IMR-90 (cell line): ENCODE measurements around the gene SEC24A. TPM values are rescaled to one million over a fixed set of nuclear protein-coding genes. Genes with fewer than 3 reads are reported as not detected.

Source experiments
- ATAC-seq: fragments of 200-7000 bp; cut with Tn5 transposase; 2 replicates; pipeline ENCODE4 v1.9.1; 2020; ENCODE audit warnings: low read depth, mild to moderate bottlenecking, moderate library complexity
- BruUV-seq: library from RNA; stranded (reverse); fragments of 400-500 nt; replicated peaks from 2 replicates; lab custom pipeline; 2021; lab: Mats Ljungman, UMichigan
- CTCF ChIA-PET: fragments of 300-600 bp; formaldehyde crosslinking; extraction: SDS; loops from one replicate; lab custom pipeline; 2021; ENCODE audit warnings: antibody characterized with exemption; lab: Yijun Ruan, JAX
- POLR2A ChIA-PET: fragments of 300-600 bp; sonication (Branson Sonifier 250); formaldehyde crosslinking; loops from one replicate; lab custom pipeline; 2022; ENCODE audit warnings: antibody characterized with exemption; ENCODE audit not compliant: unreplicated experiment; lab: Charles Lee
- DNase-seq: peaks from one replicate; pipeline ENCODE4 v3.0.0; 2013
- H2AFZ ChIP-seq: replicated peaks from 2 replicates; pipeline ENCODE3; 2013; ENCODE audit warnings: low read length, mild to moderate bottlenecking; ENCODE audit not compliant: poor library complexity
- H2AK5ac ChIP-seq: 2 replicates; pipeline ENCODE4 v1.6.1; 2013; ENCODE audit warnings: low read depth, low read length, inconsistent platforms
- H2AK9ac ChIP-seq: replicated peaks from 2 replicates; pipeline ENCODE3; 2013; ENCODE audit warnings: mild to moderate bottlenecking, low read depth, low read length, moderate library complexity; ENCODE audit not compliant: poor library complexity
- H2BK120ac ChIP-seq: 2 replicates; pipeline ENCODE4 v1.6.1; 2013; ENCODE audit warnings: low read depth, low read length, inconsistent platforms
- H2BK15ac ChIP-seq: 3 replicates; pipeline ENCODE4 v1.6.1; 2013; ENCODE audit warnings: low read depth, low read length, inconsistent platforms
- H2BK20ac ChIP-seq: 2 replicates; pipeline ENCODE4 v1.6.1; 2013; ENCODE audit warnings: low read depth, mild to moderate bottlenecking, inconsistent platforms, low read length, moderate library complexity
- H2BK5ac ChIP-seq: 2 replicates; pipeline ENCODE4 v1.6.1; 2013; ENCODE audit warnings: mild to moderate bottlenecking, low read depth, low read length, inconsistent platforms; ENCODE audit not compliant: poor library complexity, severe bottlenecking
- H3K14ac ChIP-seq: replicated peaks from 2 replicates; pipeline ENCODE4 v1.6.1; 2013; ENCODE audit warnings: low read depth, low read length, inconsistent platforms
- H3K18ac ChIP-seq: 2 replicates; pipeline ENCODE4 v1.6.1; 2013; ENCODE audit warnings: low read depth, low read length, control low read depth
- H3K23ac ChIP-seq: 2 replicates; pipeline ENCODE4 v1.6.1; 2013; ENCODE audit warnings: low read depth, low read length, inconsistent platforms
- H3K27ac ChIP-seq: 2 replicates; pipeline ENCODE4 v1.5.1; 2013; ENCODE audit warnings: mild to moderate bottlenecking, control low read depth, low read length; ENCODE audit not compliant: insufficient read depth
- H3K27me3 ChIP-seq: 2 replicates; pipeline ENCODE4 v1.6.1; 2013; ENCODE audit warnings: low read length; ENCODE audit not compliant: control insufficient read depth, insufficient read depth
- H3K36me3 ChIP-seq: 2 replicates; pipeline ENCODE4 v1.6.1; 2013; ENCODE audit warnings: low read length, mixed read lengths; ENCODE audit not compliant: control insufficient read depth, insufficient read depth
- H3K4ac ChIP-seq: 2 replicates; pipeline ENCODE4 v1.6.1; 2013; ENCODE audit warnings: low read depth, low read length, inconsistent platforms
- H3K4me1 ChIP-seq: 2 replicates; pipeline ENCODE4 v1.6.1; 2013; ENCODE audit warnings: low read length, mixed read lengths; ENCODE audit not compliant: control insufficient read depth, insufficient read depth
- H3K4me2 ChIP-seq: 2 replicates; pipeline ENCODE4 v1.6.1; 2013; ENCODE audit warnings: low read depth, mild to moderate bottlenecking, control low read depth, low read length, moderate library complexity
- H3K4me3 ChIP-seq: 2 replicates; pipeline ENCODE4 v1.5.1; 2013; ENCODE audit warnings: low read depth, mild to moderate bottlenecking, control low read depth, low read length, moderate library complexity; ENCODE audit not compliant: insufficient read depth
- H3K56ac ChIP-seq: 2 replicates; pipeline ENCODE4 v1.6.1; 2013; ENCODE audit warnings: low read length, inconsistent platforms; ENCODE audit not compliant: insufficient read depth; ENCODE audit errors: extremely low read depth
- H3K79me1 ChIP-seq, 2 experiments: 2 replicates each; pipeline ENCODE4 v1.6.1; 2013; ENCODE audit warnings: low read length in 2 of 2, inconsistent platforms in 1 of 2, low read depth in 1 of 2
- H3K9ac ChIP-seq: 2 replicates; pipeline ENCODE4 v1.6.1; 2013; ENCODE audit warnings: low read depth, low read length, control low read depth
- H3K9me1 ChIP-seq: 2 replicates; pipeline ENCODE4 v1.6.1; 2013; ENCODE audit warnings: low read length, inconsistent platforms; ENCODE audit not compliant: insufficient read depth
- H3K9me3 ChIP-seq: 2 replicates; pipeline ENCODE4 v1.6.1; 2013; ENCODE audit warnings: low read length; ENCODE audit not compliant: control insufficient read depth, insufficient read depth
- H4K20me1 ChIP-seq: 2 replicates; pipeline ENCODE4 v1.6.1; 2013; ENCODE audit warnings: low read length, inconsistent platforms; ENCODE audit not compliant: insufficient read depth
- H4K5ac ChIP-seq: 2 replicates; pipeline ENCODE4 v1.6.1; 2013; ENCODE audit warnings: mild to moderate bottlenecking, low read depth, low read length, control low read depth
- H4K8ac ChIP-seq, 2 experiments: 2 replicates each; pipeline ENCODE4 v1.6.1; 2013; ENCODE audit warnings: low read depth in 2 of 2, low read length in 2 of 2, control low read depth in 1 of 2, inconsistent platforms in 1 of 2
- H4K91ac ChIP-seq: 2 replicates; pipeline ENCODE4 v1.6.1; 2013; ENCODE audit warnings: low read depth, low read length, inconsistent platforms; ENCODE audit not compliant: insufficient read depth
- BHLHE40 ChIP-seq: fragments of 150-350 bp; IDR thresholded peaks from 2 replicates; pipeline ENCODE4 v1.6.1; 2016; ENCODE audit warnings: mild to moderate bottlenecking, low read depth, low read length
- CEBPB ChIP-seq: IDR thresholded peaks from 2 replicates; pipeline ENCODE4 v1.6.1; 2012; ENCODE audit warnings: low read depth, low read length, improper control_type of control experiment
- CHD1 ChIP-seq: IDR thresholded peaks from 2 replicates; pipeline ENCODE4 v1.6.1; 2012; ENCODE audit warnings: low read depth, low read length, improper control_type of control experiment
- CTCF ChIP-seq: conservative IDR thresholded peaks from 2 replicates; pipeline ENCODE4 v1.5.1; 2012; ENCODE audit warnings: mild to moderate bottlenecking, low read depth, low read length, improper control_type of control experiment
- ELK1 ChIP-seq: fragments of 150-350 bp; IDR thresholded peaks from 2 replicates; pipeline ENCODE4 v1.6.1; 2016; ENCODE audit warnings: low read depth, mild to moderate bottlenecking, low read length, moderate library complexity, borderline replicate concordance
- FOS ChIP-seq: fragments of 150-350 bp; IDR thresholded peaks from 2 replicates; pipeline ENCODE4 v1.6.1; 2016; ENCODE audit warnings: low read depth, low read length
- MAFK ChIP-seq: IDR thresholded peaks from 2 replicates; pipeline ENCODE4 v1.6.1; 2012; ENCODE audit warnings: low read depth, low read length, improper control_type of control experiment
- MAZ ChIP-seq: IDR thresholded peaks from 2 replicates; pipeline ENCODE4 v1.6.1; 2012; ENCODE audit warnings: low read depth, mild to moderate bottlenecking, low read length, improper control_type of control experiment, moderate library complexity, borderline replicate concordance
- MXI1 ChIP-seq: IDR thresholded peaks from 2 replicates; pipeline ENCODE4 v1.6.1; 2012; ENCODE audit warnings: low read depth, mild to moderate bottlenecking, low read length, moderate library complexity, borderline replicate concordance
- NFE2L2 ChIP-seq: fragments of 150-350 bp; IDR thresholded peaks from 2 replicates; pipeline ENCODE4 v1.6.1; 2016; ENCODE audit warnings: low read depth, mild to moderate bottlenecking, low read length
- POLR2A ChIP-seq: IDR thresholded peaks from 2 replicates; pipeline ENCODE4 v1.6.1; 2012; ENCODE audit warnings: mild to moderate bottlenecking, low read depth, low read length
- RAD21 ChIP-seq: IDR thresholded peaks from 2 replicates; pipeline ENCODE4 v1.6.1; 2012; ENCODE audit warnings: low read length, improper control_type of control experiment
- RCOR1 ChIP-seq: IDR thresholded peaks from 2 replicates; pipeline ENCODE4 v1.6.1; 2012; ENCODE audit warnings: mild to moderate bottlenecking, low read length, improper control_type of control experiment; ENCODE audit not compliant: insufficient replicate concordance
- RFX5 ChIP-seq: IDR thresholded peaks from 2 replicates; pipeline ENCODE4 v1.8.0; 2012; ENCODE audit warnings: low read depth, mild to moderate bottlenecking, low read length, moderate library complexity
- SMC3 ChIP-seq: fragments of 150-350 bp; IDR thresholded peaks from 2 replicates; pipeline ENCODE4 v1.6.1; 2016; ENCODE audit warnings: low read depth, mild to moderate bottlenecking, antibody characterized with exemption, low read length, moderate library complexity
- USF2 ChIP-seq: fragments of 150-350 bp; IDR thresholded peaks from 2 replicates; pipeline ENCODE4 v1.6.1; 2017; ENCODE audit warnings: mild to moderate bottlenecking, antibody characterized with exemption, low read length, low read depth
- WGBS, 2 experiments: methylation state at CpG; one replicate each; pipeline versions ENCODE4 v1.1.5 to v1.1.7; 2013; ENCODE audit warnings: missing lambda C conversion rate in 2 of 2; ENCODE audit not compliant: insufficient read length in 1 of 2; ENCODE audit errors: extremely low coverage in 2 of 2; 5-methylcytosine and 5-hydroxymethylcytosine counted together
- dilution Hi-C: fragments of 300-500 bp; cut with HindIII; formaldehyde crosslinking; loops from one replicate; pipeline ENCODE4 v1.14.3; 2018; ENCODE audit warnings: low sequenced_read_pairs; ENCODE audit not compliant: unreplicated experiment
- in situ Hi-C: fragments of 300-500 bp; cut with MboI; formaldehyde crosslinking; loops from 3 replicates; pipeline ENCODE4 v1.14.3; 2019; ENCODE audit warnings: low sequenced_read_pairs, inconsistent platforms, mixed read lengths
- intact Hi-C: fragments of 100-400 bp; cut with micrococcal nuclease; formaldehyde crosslinking; loops from 2 replicates; pipeline ENCODE4 v1.10.0; 2022
- polyA plus RNA-seq, 3 experiments: library from polyadenylated mRNA; depleted of rRNA; stranded (reverse); fragments of >200 nt; gene quantifications; 2 replicates each; pipeline ENCODE4 v1.2.3, GENCODE V29; 2012; ENCODE audit warnings: low replicate concordance in 1 of 3
- total RNA-seq: library from RNA; depleted of rRNA; stranded (reverse); fragments of >200 nt; gene quantifications from 2 replicates; pipeline ENCODE4 v1.2.3, GENCODE V29; 2012

The SEC24A gene
- total and polyA plus RNA-seq, 2 of the 4 experiments (the other 2 are of a cell fraction): 23.9 to 28.1 TPM

GRCh38 chr5:134714541-134714940 is 66.0 kb downstream of the SEC24A start:
- H3K4me1 ChIP-seq: no peaks in the 10 kb centered on the region
- in situ Hi-C loops (no loop called here), dilution Hi-C loops (no loop called here), intact Hi-C loops (no loop called here)
- no peaks in the 10 kb centered on the region for H3K9me3 ChIP-seq
- H3K14ac ChIP-seq: no peak overlapping the region
- peaks cover 50% of the 10 kb centered on the region for H3K36me3 ChIP-seq
- TF ChIP-seq MAFK (no peak), RCOR1 (no peak), RAD21 (no peak), CTCF (no peak), BHLHE40 (no peak), USF2 (no peak), MAZ (no peak), MXI1 (no peak), ELK1 (no peak), RFX5 (no peak), NFE2L2 (no peak), SMC3 (no peak), POLR2A (no peak), FOS (no peak), CHD1 (no peak), CEBPB (no peak)
- H3K27me3 ChIP-seq: no peaks in the 10 kb centered on the region
- H4K5ac ChIP-seq: no peak overlapping the region
- no peak overlapping the region for H2BK120ac ChIP-seq
- no peak overlapping the region for H2BK20ac ChIP-seq
- peaks cover 3 to 8% of the 10 kb centered on the region in 2 experiments for H3K79me1 ChIP-seq
- no peak overlapping the region for H3K56ac ChIP-seq
- H2BK15ac ChIP-seq: no peak overlapping the region
- H3K9me1 ChIP-seq: no peaks in the 10 kb centered on the region; the same call in 1 of the 2 replicates
- no TSS peak for BruUV-seq
- no peak overlapping the region for H3K4me3 ChIP-seq
- H3K4ac ChIP-seq: no peak overlapping the region
- no peak overlapping the region for H2BK5ac ChIP-seq
- H3K9ac ChIP-seq: no peak overlapping the region
- no peak overlapping the region for H3K4me2 ChIP-seq
- ATAC-seq (no peak), DNase-seq (no peak)
- CTCF ChIA-PET: no interaction called here
- POLR2A ChIA-PET: no interaction called here
- H2AK5ac ChIP-seq: no peak overlapping the region
- peaks cover 3% of the 10 kb centered on the region; the same call in 1 of the 2 replicates for H4K20me1 ChIP-seq
- no peak overlapping the region for H3K23ac ChIP-seq
- no CpG with 5 or more reads among the region's 3 CpGs for WGBS, 2 experiments
- no peak overlapping the region for H2AFZ ChIP-seq
- H2AK9ac ChIP-seq: no peak overlapping the region
- no peak overlapping the region for H4K91ac ChIP-seq
- no peak overlapping the region for H4K8ac ChIP-seq
- H3K18ac ChIP-seq: no peak overlapping the region
- H3K27ac ChIP-seq: no peak overlapping the region
